ENCODE data around the gene TWNK. TPM values are rescaled to one million over a fixed set of nuclear protein-coding genes. Genes with fewer than 3 reads are reported as not detected.

The TWNK gene
- total and polyA plus RNA-seq, 9 of the 15 experiments (the other 6 are each of a cell fraction or from before 2014, with no cell fraction given): 11.6 to 34.7 (median 17.4) TPM

GRCh38 chr10:100999742-101000126 is 12.4 kb downstream of the TWNK start, which contains the start of gene LZTS2 (continued):
- TF ChIP-seq ZBTB7A (IDR thresholded peaks at IDR 0.05; ENCODE audit: borderline replicate concordance, control insufficient read depth, low read depth, low read length): peak; percentile 88; the same call in 1 of the 2 replicates
- TF ChIP-seq RBBP5 (IDR thresholded peaks at IDR 0.05; ENCODE audit: borderline replicate concordance, insufficient read depth, low read length, poor library complexity, severe bottlenecking): no peak
- TF ChIP-seq ZNF785 (CRISPR knock-in tag; IDR thresholded peaks at IDR 0.05): no peak
- no peak for TF ChIP-seq HDAC1 (IDR thresholded peaks at IDR 0.05)

- Histone ChIP-seq H3K9me1 (ENCODE audit: control insufficient read depth, insufficient read depth, low read length) (no peaks in the 10 kb centered on the region), H3K36me3 (ENCODE audit: control insufficient read depth, insufficient read depth, low read length) (peaks cover 32% of the 10 kb centered on the region; the same call in 2 of the 3 replicates), H4K20me1 (replicated peaks; ENCODE audit: control insufficient read depth, insufficient read depth, low read length) (no peaks in the 10 kb centered on the region), H3K27ac (ENCODE audit: extremely low read depth, low read depth, low read length) (peak overlapping the region; percentile 88), H3K27me3 (ENCODE audit: control insufficient read depth in 2 of 2, insufficient read depth in 2 of 2, low read length in 2 of 2) (no peaks in the 10 kb centered on the region), H3K9me3 (replicated peaks; ENCODE audit: control insufficient read depth, insufficient read depth, low read depth, low read length) (no peaks in the 10 kb centered on the region), H3K4me1 (replicated peaks in 1 of 2; ENCODE audit: control insufficient read depth in 2 of 2, insufficient read depth in 2 of 2, low read length in 2 of 2) (peaks cover 26 to 77% of the 10 kb centered on the region in 2 experiments; a peak in 4 of 5 replicates), H3K4me2 (ENCODE audit: insufficient read depth, low read length) (peak overlapping the region; percentile 100), H3K9ac (ENCODE audit: insufficient read depth in 1 of 2, low read depth in 2 of 2, low read length in 2 of 2) (peak overlapping the region; percentile 85 to 90), H3K4me3 (peak overlapping the region; percentile 76), H3K79me2 (ENCODE audit: control insufficient read depth, insufficient read depth, low read length) (peaks cover 64% of the 10 kb centered on the region), H2AFZ (ENCODE audit: low read depth, low read length) (peak overlapping the region; percentile 59)
- 0 out of 2 replicates have a peak, but pooled peaks have one; percentile 37 for TF ChIP-seq ZBTB7A (IDR thresholded peaks at IDR 0.05; ENCODE audit: borderline replicate concordance, control insufficient read depth, low read depth, low read length)
- TF ChIP-seq ZNF785 (CRISPR knock-in tag; IDR thresholded peaks at IDR 0.05): no peak
- peak; percentile 13 for TF ChIP-seq RBBP5 (IDR thresholded peaks at IDR 0.05; ENCODE audit: borderline replicate concordance, insufficient read depth, low read length, poor library complexity, severe bottlenecking)
- TF ChIP-seq YY1 (IDR thresholded peaks at IDR 0.05; ENCODE audit: borderline replicate concordance in 1 of 3, control insufficient read depth in 1 of 3, extremely low read depth in 1 of 3, insufficient read depth in 3 of 3, insufficient read length in 1 of 3, insufficient replicate concordance in 2 of 3, low read depth in 1 of 3, low read length in 2 of 3): peak in 1 of 3 experiments; percentile 56
- TF ChIP-seq MAFG (tag; conservative IDR thresholded peaks at IDR 0.05): no peak
- peak; percentile 71 for TF ChIP-seq CHD1 (IDR thresholded peaks at IDR 0.05; ENCODE audit: low read length)
- ATAC-seq (no peak), FAIRE-seq (no peak), DNase-seq (ENCODE audit: extremely low read depth in 1 of 4, low spot score in 3 of 4) (peak in 3 of 4 experiments; percentile 21 to 27 (median 27))
- intact Hi-C loops (cut with micrococcal nuclease): no loop called here
- ChIA-PET POLR2A (interaction anchor here (0.7 to 1.0 kb wide), 2 partner anchors 11 to 65 kb away, joined by 3 to 5 read pairs; no protein-coding TSS in a partner anchor), CTCF (ENCODE audit: low intra/inter-chr PET ratio) (interaction anchor here (9.3 kb wide), 1 partner anchor 12 kb away, joined by 150 read pairs; no protein-coding TSS in a partner anchor)
- WGBS (ENCODE audit: insufficient coverage, low coverage, missing lambda C conversion rate): 1% methylated on average over 14 of the region's 19 CpGs
- in situ Hi-C loops (cut with MboI): no loop called here
- BruUV-seq (replicated peaks): no TSS peak
Observed at GRCh38 chr10:101000127-101000914, 13.0 kb downstream of the TWNK start.

Measured in K562 (cell line).